ENCODE measurements around the gene FUT7.

GRCh38 chr9:137070906-137071275, 39.0 kb upstream of the FUT7 start:
- TF ChIP-seq MCM5 (IDR thresholded peaks at IDR 0.05; ENCODE audit: low read depth) (no peak), TAL1 (IDR thresholded peaks at IDR 0.05) (no peak), ZNF217 (CRISPR knock-in tag; IDR thresholded peaks at IDR 0.05) (no peak)
